Gastrocnemius medialis (tissue), 4 donors: Measurements from ENCODE around the gene PANX3. TPM values are rescaled to one million over a fixed set of nuclear protein-coding genes. Genes with fewer than 3 reads are reported as not detected.
A peak's percentile ranks its signal among the peaks of the same experiment; 100 is the strongest.

Source experiments
- ATAC-seq, 2 donors: fragments of 150-250 bp; one replicate each; pipeline ENCODE4 v1.9.1; 2016
- DNase-seq, 2 donors: peaks; one replicate each; pipeline ENCODE4 v3.0.0-alpha.2; 2019
- H3K27ac ChIP-seq, 4 donors: fragments of 200-600 bp; sonication (generic); 1 replicate in 1 of 4; 2 replicates in 3 of 4; pipeline ENCODE4 v1.5.1; 2016 to 2018; ENCODE audit warnings: mild to moderate bottlenecking in 2 of 4, moderate library complexity in 1 of 4
- H3K27me3 ChIP-seq, 3 donors: fragments of 200-600 bp; sonication (generic) in 2 of 3; 1 replicate in 1 of 3; 2 replicates in 2 of 3; pipeline versions ENCODE4 v1.5.1 to v1.6.0; 2016 to 2019; ENCODE audit warnings: mild to moderate bottlenecking in 1 of 3, moderate library complexity in 1 of 3
- H3K36me3 ChIP-seq, 2 donors: fragments of 200-600 bp; sonication (generic) in 1 of 2; one replicate each; pipeline ENCODE4 v1.5.1; 2017 to 2018
- H3K4me1 ChIP-seq, 2 donors: fragments of 200-600 bp; sonication (generic) in 1 of 2; one replicate each; pipeline ENCODE4 v1.5.1; 2016 to 2017; ENCODE audit warnings: mild to moderate bottlenecking in 2 of 2
- H3K4me3 ChIP-seq, 4 donors: fragments of 200-600 bp; sonication (generic) in 3 of 4; 1 replicate in 1 of 4; 2 replicates in 3 of 4; pipeline ENCODE4 v1.5.1; 2016 to 2019; ENCODE audit warnings: mild to moderate bottlenecking in 2 of 4
- H3K9me3 ChIP-seq, 3 donors: fragments of 200-600 bp; sonication (generic) in 2 of 3; 1 replicate in 1 of 3; 2 replicates in 2 of 3; pipeline ENCODE4 v1.5.1; 2016 to 2019
- CTCF ChIP-seq, 5 experiments: fragments of 450-650 bp in 3 of 5; fragments of 200-600 bp in 2 of 5; sonication (generic) in 2 of 5; IDR thresholded peaks in 4 of 5; conservative IDR thresholded peaks in 1 of 5; 1 replicate in 4 of 5; 2 replicates in 1 of 5; pipeline ENCODE4 v1.5.1; 2016 to 2019; ENCODE audit warnings: antibody characterized with exemption in 5 of 5, mild to moderate bottlenecking in 3 of 5, moderate library complexity in 3 of 5
- POLR2A ChIP-seq, 2 donors: fragments of 450-650 bp; IDR thresholded peaks; one replicate each; pipeline ENCODE4 v1.6.1; 2017; ENCODE audit warnings: antibody characterized with exemption in 2 of 2, mild to moderate bottlenecking in 2 of 2, moderate library complexity in 2 of 2
- in situ Hi-C, 4 donors: fragments of 200-750 bp; cut with MboI; loops; one replicate each; pipeline versions ENCODE4 v1.15.0 to v1.8.0; 2017; ENCODE audit warnings: low sequenced_read_pairs in 4 of 4
- intact Hi-C: fragments of 100-400 bp; cut with DNase I; formaldehyde crosslinking; loops from one replicate; pipeline ENCODE4 v1.15.1; 2023; ENCODE audit warnings: low total_unique reads
- total RNA-seq, 4 donors: library from RNA; depleted of rRNA; stranded (reverse); fragments of >200 nt; gene quantifications; one replicate each; pipeline versions ENCODE4 v1.1.0 to v1.2.3, GENCODE V29; 2016

The PANX3 gene
- not detected for total RNA-seq

- peaks cover 0 to 6% (median 0%) of the 10 kb centered on the region in 3 donors for H3K27me3 ChIP-seq
- DNase-seq = no peak
- no peak within 1 kb of the TSS for H3K27ac ChIP-seq
- no peak for TF ChIP-seq POLR2A (IDR thresholded peaks at IDR 0.05)
- TF ChIP-seq CTCF (IDR thresholded peaks at IDR 0.05 in 4 of 5, conservative IDR thresholded peaks at IDR 0.05 in 1 of 5) = no peak
- in situ Hi-C loops = no loop called here
- intact Hi-C loops = no loop called here
- no peaks in the 10 kb centered on the region for H3K9me3 ChIP-seq
- no peaks in the 10 kb centered on the region for H3K4me1 ChIP-seq
- ATAC-seq = no peak
- no peaks in the 10 kb centered on the region for H3K36me3 ChIP-seq
- H3K4me3 ChIP-seq = no peak within 1 kb of the TSS
Observed at GRCh38 chr11:124611064-124611463, at the start of gene PANX3. Gene PANX3 (plus strand): TSS chr11:124611428. CDS start chr11:124611557, 129 bp downstream.

GRCh38 chr11:124569697-124570096 lies 41.5 kb upstream of the PANX3 start, which contains the start of gene OR8A1:
Gene OR8A1 (plus strand): TSS chr11:124569997. CDS start chr11:124570120, 123 bp downstream.
- no peak for ATAC-seq
- no peaks in the 10 kb centered on the region for H3K27me3 ChIP-seq
- H3K4me1 ChIP-seq = no peaks in the 10 kb centered on the region
- H3K9me3 ChIP-seq = no peaks in the 10 kb centered on the region
- no peak within 1 kb of the TSS for H3K27ac ChIP-seq
- in situ Hi-C loops (no loop called here), intact Hi-C loops (no loop called here)
- DNase-seq = no peak
- no peaks in the 10 kb centered on the region for H3K36me3 ChIP-seq
- no peak within 1 kb of the TSS for H3K4me3 ChIP-seq
- TF ChIP-seq CTCF (IDR thresholded peaks at IDR 0.05 in 4 of 5, conservative IDR thresholded peaks at IDR 0.05 in 1 of 5) (no peak), POLR2A (IDR thresholded peaks at IDR 0.05) (no peak)

GRCh38 chr11:124570160-124570559 lies 41.1 kb upstream of the PANX3 start:
- H3K36me3 ChIP-seq = no peaks in the 10 kb centered on the region
- H3K27ac ChIP-seq = no peak overlapping the region
- H3K4me1 ChIP-seq = no peaks in the 10 kb centered on the region
- no peak for TF ChIP-seq POLR2A (IDR thresholded peaks at IDR 0.05)
- TF ChIP-seq CTCF (IDR thresholded peaks at IDR 0.05 in 4 of 5, conservative IDR thresholded peaks at IDR 0.05 in 1 of 5) = no peak
- intact Hi-C loops (no loop called here), in situ Hi-C loops (no loop called here)
- H3K9me3 ChIP-seq = no peaks in the 10 kb centered on the region
- no peaks in the 10 kb centered on the region for H3K27me3 ChIP-seq
- no peak overlapping the region for H3K4me3 ChIP-seq
- ATAC-seq (no peak), DNase-seq (no peak)

GRCh38 chr11:124577716-124578427 lies 33.4 kb upstream of the PANX3 start:
- DNase-seq (no peak), ATAC-seq (peak; percentile 44 to 65)
- TF ChIP-seq POLR2A (IDR thresholded peaks at IDR 0.05) (no peak), CTCF (IDR thresholded peaks at IDR 0.05 in 4 of 5, conservative IDR thresholded peaks at IDR 0.05 in 1 of 5) (no peak)
- H3K4me1 ChIP-seq = no peaks in the 10 kb centered on the region
- no peak overlapping the region for H3K4me3 ChIP-seq
- no peak overlapping the region for H3K27ac ChIP-seq
- no peaks in the 10 kb centered on the region for H3K27me3 ChIP-seq
- intact Hi-C loops = no loop called here
- in situ Hi-C loops = loop anchor here (25.0 kb wide), 2 partner anchors 166 to 516 kb away; partner anchors contain the start of gene OR8B4 (in 1 of the 4)
- H3K9me3 ChIP-seq = no peaks in the 10 kb centered on the region
- H3K36me3 ChIP-seq = no peaks in the 10 kb centered on the region
